LNCaP clone FGC (cell line): ENCODE measurements around the gene SNAPC5.

Experiments used
- DNase-seq: peaks from one replicate; pipeline ENCODE4 v3.0.0-alpha.2; 2011; ENCODE audit warnings: low read depth
- H3K4me3 ChIP-seq: 2 replicates; pipeline ENCODE4 v1.5.1; 2011; ENCODE audit warnings: mild to moderate bottlenecking, low read depth, low read length, control low read depth
- TF ChIP-seq, protein P1 (sequence below): IDR thresholded peaks from 2 replicates; pipeline ENCODE4 v1.5.1; 2012; ENCODE audit warnings: mild to moderate bottlenecking; ENCODE audit not compliant: control insufficient read depth, insufficient read depth; ENCODE audit errors: extremely low read depth

Gene SNAPC5

GRCh38 chr15:66515901-66516322 is 18.4 kb upstream of the SNAPC5 start:
- DNase-seq, result no peak

DNA sequence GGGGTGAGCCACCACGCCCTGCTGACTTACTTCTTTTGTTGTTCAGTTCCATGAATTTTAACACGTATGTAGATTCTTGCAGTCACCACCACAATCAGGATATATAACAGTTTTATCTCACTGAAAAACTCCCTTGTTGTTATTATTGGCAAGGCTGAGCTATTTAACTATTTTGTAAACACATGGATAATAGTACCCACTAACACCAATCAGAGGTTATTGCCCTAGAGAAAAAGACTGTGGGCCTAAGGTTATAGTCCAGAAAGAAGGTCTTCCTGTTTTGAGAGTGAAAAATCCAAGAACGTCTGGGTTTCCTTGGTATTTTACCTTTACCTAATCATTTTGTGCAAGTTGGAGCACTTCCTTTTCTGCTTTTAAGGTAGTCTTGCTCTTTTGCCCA is 17.0 kb upstream of the SNAPC5 start:
- TF ChIP-seq, protein P1, sequence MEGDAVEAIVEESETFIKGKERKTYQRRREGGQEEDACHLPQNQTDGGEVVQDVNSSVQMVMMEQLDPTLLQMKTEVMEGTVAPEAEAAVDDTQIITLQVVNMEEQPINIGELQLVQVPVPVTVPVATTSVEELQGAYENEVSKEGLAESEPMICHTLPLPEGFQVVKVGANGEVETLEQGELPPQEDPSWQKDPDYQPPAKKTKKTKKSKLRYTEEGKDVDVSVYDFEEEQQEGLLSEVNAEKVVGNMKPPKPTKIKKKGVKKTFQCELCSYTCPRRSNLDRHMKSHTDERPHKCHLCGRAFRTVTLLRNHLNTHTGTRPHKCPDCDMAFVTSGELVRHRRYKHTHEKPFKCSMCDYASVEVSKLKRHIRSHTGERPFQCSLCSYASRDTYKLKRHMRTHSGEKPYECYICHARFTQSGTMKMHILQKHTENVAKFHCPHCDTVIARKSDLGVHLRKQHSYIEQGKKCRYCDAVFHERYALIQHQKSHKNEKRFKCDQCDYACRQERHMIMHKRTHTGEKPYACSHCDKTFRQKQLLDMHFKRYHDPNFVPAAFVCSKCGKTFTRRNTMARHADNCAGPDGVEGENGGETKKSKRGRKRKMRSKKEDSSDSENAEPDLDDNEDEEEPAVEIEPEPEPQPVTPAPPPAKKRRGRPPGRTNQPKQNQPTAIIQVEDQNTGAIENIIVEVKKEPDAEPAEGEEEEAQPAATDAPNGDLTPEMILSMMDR, result no peak
- no peak overlapping the region for H3K4me3 ChIP-seq
- DNase-seq, result no peak

More at GRCh38 chr15:66515901-66516322, 18.4 kb upstream of the SNAPC5 start:
- H3K4me3 ChIP-seq, result no peak overlapping the region
- TF ChIP-seq, protein P1, result no peak

DNA sequence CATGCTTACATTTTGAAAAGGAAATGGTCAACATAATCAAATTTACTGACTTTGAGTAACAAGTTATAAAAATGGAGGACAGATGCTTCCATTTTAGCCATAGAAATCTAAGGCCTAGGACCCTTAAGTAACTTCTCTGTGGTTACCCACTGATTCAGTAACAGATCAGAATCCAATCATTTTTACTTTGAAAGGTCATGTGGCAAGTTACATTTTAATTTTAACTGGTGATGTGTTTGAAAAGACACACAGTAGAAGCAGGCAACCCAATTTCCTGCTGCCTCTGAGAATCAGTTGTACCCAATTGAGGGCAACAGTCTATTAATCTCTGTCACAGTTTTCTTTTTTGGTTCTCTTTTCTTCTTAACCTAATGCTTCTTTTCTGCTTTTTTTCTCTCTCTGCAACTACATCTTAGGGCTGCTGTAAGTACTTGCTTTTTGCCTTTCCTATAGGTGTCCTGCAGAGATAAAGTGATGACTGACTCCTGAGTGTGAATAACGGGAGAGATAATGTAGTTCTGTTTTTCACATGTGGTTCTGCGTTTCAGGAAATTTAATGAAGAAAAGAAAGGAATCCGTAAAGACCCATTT is 10.8 kb upstream of the SNAPC5 start:
- H3K4me3 ChIP-seq, result no peak overlapping the region
- TF ChIP-seq, protein P1, result no peak
- no peak for DNase-seq

- no peak for DNase-seq
- TF ChIP-seq, protein P1, result no peak
- H3K4me3 ChIP-seq, result peak overlapping the region; percentile 94
Observed at GRCh38 chr15:66505818-66506217, 8.3 kb upstream of the SNAPC5 start.

DNA sequence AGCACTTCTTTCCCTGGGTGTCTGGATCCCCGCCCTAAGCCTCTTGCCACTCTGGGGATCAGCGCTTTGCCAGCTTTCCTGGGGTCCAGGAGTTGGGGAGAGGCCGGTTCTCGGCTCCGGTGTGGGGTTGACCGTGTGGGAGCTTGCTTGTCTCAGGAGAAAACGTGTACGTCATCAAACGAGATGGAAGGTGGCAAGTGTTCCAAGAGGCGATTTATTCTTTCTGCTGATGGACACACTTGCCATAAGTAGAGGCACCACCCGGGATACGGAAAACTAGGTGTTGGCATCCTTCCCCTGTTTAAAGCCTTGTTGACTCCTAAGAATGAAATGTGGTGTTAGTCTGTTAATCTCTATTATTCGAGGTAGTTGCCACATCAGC is 7.9 kb upstream of the SNAPC5 start:
- DNase-seq, result no peak
- peak overlapping the region; percentile 94 for H3K4me3 ChIP-seq
- TF ChIP-seq, protein P1, result no peak

DNA sequence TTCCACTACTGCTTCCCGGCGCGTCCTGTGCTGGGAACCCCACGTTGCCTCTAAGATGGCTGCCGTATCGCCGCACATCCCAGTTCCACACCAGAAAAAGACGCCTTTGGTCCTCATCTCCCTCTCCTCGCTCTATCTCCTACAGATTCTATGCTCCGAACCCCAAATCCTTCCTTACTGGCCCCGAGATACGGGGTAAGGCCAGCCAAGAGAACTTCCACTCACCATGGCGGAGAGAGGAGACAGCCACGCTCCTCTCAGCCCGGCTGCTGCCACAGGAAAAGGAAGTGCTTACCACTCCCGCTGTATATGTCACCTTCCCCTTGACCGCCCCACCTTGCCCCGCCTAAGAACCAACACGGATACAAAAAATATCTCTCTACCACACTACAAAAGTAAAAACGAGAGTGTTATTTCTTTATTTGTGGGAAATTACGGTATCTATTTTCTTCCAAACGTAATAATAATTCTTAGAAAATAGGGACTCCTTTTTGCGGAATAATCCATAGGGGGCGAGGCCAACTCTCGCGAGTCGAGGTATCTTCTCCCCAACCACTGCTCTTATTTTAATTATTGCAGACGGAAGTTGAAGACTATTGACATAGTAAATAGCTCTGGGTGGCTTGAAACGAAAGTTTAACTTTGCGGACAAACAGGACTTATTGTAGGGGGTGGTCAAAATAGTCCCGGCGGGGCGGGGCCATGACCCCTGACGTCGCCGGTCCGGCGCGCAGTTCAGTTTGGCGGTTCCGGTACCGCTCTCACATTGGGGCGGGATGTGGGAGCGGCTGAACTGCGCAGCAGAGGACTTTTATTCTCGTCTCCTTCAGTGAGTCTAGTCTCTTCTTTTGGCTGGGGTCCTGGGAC is 7.2 kb upstream of the SNAPC5 start, which contains the start of the genes RPL4 and ZWILCH:
RPL4 (minus strand) TSS at position 293 of the 867 bp plus-strand sequence; CDS start at position 228, 65 bp downstream.
ZWILCH (plus strand) TSS at position 764 of the 867 bp plus-strand sequence; CDS start at position 777, 13 bp downstream.
- H3K4me3 ChIP-seq, result peak within 1 kb of the TSS; percentile 94
- DNase-seq, result peak; percentile 94
- TF ChIP-seq, protein P1, result no peak
